Activated CD8-positive, alpha-beta T cell treated with anti-CD3 and anti-CD28 coated beads for 36 hours (primary cell): Measurements from ENCODE around the gene MMP10. TPM values are rescaled to one million over a fixed set of nuclear protein-coding genes. Genes with fewer than 3 reads are reported as not detected.
"Not testable (repeated sequence)": the region's sequence is repeated elsewhere in the genome, so short reads cannot be mapped to it uniquely, and the experiment has no call there.

ENCODE experiments used
- ATAC-seq: fragments of 200-7000 bp; cut with Tn5 transposase; one replicate; pipeline ENCODE4 v1.10.0; 2021; ENCODE audit warnings: mild to moderate bottlenecking, moderate library complexity
- CTCF ChIA-PET: fragments of 350-600 bp; sonication (Branson Sonifier 250); formaldehyde crosslinking; loops from one replicate; lab custom pipeline; 2021; ENCODE audit warnings: antibody characterized with exemption; lab: Charles Lee
- POLR2A ChIA-PET: fragments of 350-600 bp; sonication (Branson Sonifier 250); formaldehyde crosslinking; loops from one replicate; lab custom pipeline; 2021; ENCODE audit warnings: antibody characterized with exemption; lab: Charles Lee
- DNase-seq: peaks from one replicate; pipeline ENCODE4 v3.0.0-alpha.2; 2020
- H3K27ac Mint-ChIP-seq: one replicate; pipeline ENCODE4 v1.8.0; 2021; ENCODE audit warnings: mild to moderate bottlenecking, mixed read lengths
- H3K27me3 Mint-ChIP-seq: one replicate; pipeline ENCODE4 v1.8.0; 2021; ENCODE audit warnings: mixed read lengths
- H3K36me3 Mint-ChIP-seq: one replicate; pipeline ENCODE4 v1.8.0; 2021; ENCODE audit warnings: low read depth, mixed read lengths
- H3K4me1 Mint-ChIP-seq: one replicate; pipeline ENCODE4 v1.8.0; 2021; ENCODE audit warnings: low read depth, mixed read lengths
- H3K4me3 Mint-ChIP-seq: one replicate; pipeline ENCODE4 v1.8.0; 2021; ENCODE audit warnings: mild to moderate bottlenecking, moderate library complexity, mixed read lengths
- H3K9me3 Mint-ChIP-seq: one replicate; pipeline ENCODE4 v1.8.0; 2021; ENCODE audit warnings: mixed read lengths
- intact Hi-C: fragments of 100-400 bp; cut with micrococcal nuclease; formaldehyde crosslinking; loops from one replicate; pipeline ENCODE4 v1.10.0; 2022
- total RNA-seq, 2 experiments: library from RNA; stranded (reverse); gene quantifications; one replicate each; pipeline ENCODE4 v1.2.3, GENCODE V29; 2021
- TF ChIP-seq, protein P1 (sequence below): fragments of 200-600 bp; IDR thresholded peaks from one replicate; pipeline ENCODE4 v1.8.0; 2022; ENCODE audit warnings: antibody characterized with exemption, mild to moderate bottlenecking

The MMP10 gene
- total RNA-seq, 2 experiments from 2014 or later: not detected

DNA sequence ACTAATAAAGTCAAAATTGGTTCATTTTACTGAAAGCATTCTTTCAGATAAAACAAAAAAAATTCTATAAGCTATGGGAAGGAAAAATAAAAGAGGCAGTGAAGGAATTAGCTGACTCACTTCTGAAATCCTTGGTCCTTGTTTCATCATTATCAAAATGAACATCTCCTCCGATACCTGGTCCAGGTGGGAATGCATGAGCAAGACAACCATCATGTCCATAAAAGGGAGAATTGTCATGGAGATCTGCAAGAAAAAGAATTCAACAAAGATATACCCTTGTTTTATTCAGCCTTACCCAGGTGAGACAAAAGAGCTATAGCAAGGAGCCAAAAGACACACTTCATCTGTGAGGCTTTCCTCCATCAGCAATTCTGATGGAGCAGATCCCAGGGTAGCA, 27.2 kb downstream of the MMP10 start:
- Mint-ChIP-seq H3K36me3 (no peaks in the 10 kb centered on the region), H3K27me3 (peaks cover 14% of the 10 kb centered on the region), H3K27ac (no peak overlapping the region), H3K4me3 (no peak overlapping the region), H3K4me1 (no peaks in the 10 kb centered on the region), H3K9me3 (peaks cover 3% of the 10 kb centered on the region)
- ATAC-seq (no peak), DNase-seq (no peak)
- intact Hi-C loops: no loop called here
- CTCF ChIA-PET: interaction anchor here (0.7 kb wide), 1 partner anchor 188 kb away, joined by 3 read pairs; no protein-coding TSS in a partner anchor
- TF ChIP-seq, protein P1, sequence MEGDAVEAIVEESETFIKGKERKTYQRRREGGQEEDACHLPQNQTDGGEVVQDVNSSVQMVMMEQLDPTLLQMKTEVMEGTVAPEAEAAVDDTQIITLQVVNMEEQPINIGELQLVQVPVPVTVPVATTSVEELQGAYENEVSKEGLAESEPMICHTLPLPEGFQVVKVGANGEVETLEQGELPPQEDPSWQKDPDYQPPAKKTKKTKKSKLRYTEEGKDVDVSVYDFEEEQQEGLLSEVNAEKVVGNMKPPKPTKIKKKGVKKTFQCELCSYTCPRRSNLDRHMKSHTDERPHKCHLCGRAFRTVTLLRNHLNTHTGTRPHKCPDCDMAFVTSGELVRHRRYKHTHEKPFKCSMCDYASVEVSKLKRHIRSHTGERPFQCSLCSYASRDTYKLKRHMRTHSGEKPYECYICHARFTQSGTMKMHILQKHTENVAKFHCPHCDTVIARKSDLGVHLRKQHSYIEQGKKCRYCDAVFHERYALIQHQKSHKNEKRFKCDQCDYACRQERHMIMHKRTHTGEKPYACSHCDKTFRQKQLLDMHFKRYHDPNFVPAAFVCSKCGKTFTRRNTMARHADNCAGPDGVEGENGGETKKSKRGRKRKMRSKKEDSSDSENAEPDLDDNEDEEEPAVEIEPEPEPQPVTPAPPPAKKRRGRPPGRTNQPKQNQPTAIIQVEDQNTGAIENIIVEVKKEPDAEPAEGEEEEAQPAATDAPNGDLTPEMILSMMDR: no peak
- POLR2A ChIA-PET: no interaction called here

DNA sequence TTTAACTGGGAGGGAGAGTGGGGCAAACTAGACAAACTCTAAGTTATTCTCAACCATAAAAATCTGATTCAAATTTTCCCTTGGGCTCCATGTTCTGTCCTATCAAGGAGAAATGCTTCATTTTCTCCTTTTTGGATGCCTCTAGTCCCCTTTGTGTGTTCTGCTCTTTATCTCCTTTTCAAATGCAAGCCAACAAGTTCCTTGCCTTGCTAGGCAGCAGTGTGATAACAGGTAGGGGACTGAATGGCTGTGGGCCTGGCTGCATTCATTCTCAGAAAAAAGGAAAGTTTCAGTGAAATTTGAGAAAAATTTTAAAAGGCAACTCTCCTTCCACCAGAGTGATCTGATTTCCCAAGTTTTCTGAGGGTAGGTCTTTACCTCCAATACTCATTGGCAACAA, 28.8 kb downstream of the MMP10 start:
- ATAC-seq (no peak), DNase-seq (no peak)
- intact Hi-C loops: no loop called here
- H3K9me3 Mint-ChIP-seq: peaks cover 7% of the 10 kb centered on the region
- no peak overlapping the region for H3K4me3 Mint-ChIP-seq
- no peaks in the 10 kb centered on the region for H3K36me3 Mint-ChIP-seq
- no peak overlapping the region for H3K27ac Mint-ChIP-seq
- POLR2A ChIA-PET: no interaction called here
- no peaks in the 10 kb centered on the region for H3K4me1 Mint-ChIP-seq
- peaks cover 14% of the 10 kb centered on the region for H3K27me3 Mint-ChIP-seq
- TF ChIP-seq, protein P1: no peak
- CTCF ChIA-PET: no interaction called here

DNA sequence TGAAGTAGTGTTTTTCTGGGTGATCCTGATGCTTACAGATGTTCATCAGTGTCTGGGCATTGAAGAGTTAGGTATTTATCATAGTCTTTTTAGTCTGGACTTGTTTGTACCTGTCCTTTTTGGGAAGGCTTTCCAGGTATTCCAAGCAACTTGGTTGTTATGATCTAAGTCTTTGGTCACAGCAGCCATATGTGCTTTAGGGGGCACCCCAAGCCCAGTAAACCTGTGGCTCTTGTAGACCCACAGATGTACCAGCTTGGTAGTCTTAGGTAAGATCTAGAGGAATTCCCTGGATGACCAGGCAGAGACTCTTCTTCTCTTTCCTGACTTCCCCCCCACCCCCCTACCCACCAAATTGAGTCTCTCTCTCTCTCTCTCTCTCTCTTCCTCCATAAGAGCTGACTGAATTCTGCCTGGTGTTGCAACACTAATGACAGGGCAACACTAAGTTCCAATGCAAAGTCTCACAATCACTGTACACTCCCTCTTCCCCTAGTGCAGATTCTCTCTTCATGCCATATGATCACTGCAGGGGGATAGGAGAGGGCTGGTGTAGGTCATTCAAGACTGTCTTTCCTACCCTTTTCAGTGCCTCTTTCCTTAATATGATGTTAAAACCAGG, 31.2 kb downstream of the MMP10 start:
- ATAC-seq (no peak), DNase-seq (no peak)
- H3K9me3 Mint-ChIP-seq: peaks cover 7% of the 10 kb centered on the region
- POLR2A ChIA-PET: no interaction called here
- peaks cover 6% of the 10 kb centered on the region for H3K27me3 Mint-ChIP-seq
- H3K4me3 Mint-ChIP-seq: no peak overlapping the region
- intact Hi-C loops: no loop called here
- H3K36me3 Mint-ChIP-seq: no peaks in the 10 kb centered on the region
- no peaks in the 10 kb centered on the region for H3K4me1 Mint-ChIP-seq
- TF ChIP-seq, protein P1: no peak
- no peak overlapping the region for H3K27ac Mint-ChIP-seq
- CTCF ChIA-PET: no interaction called here

DNA sequence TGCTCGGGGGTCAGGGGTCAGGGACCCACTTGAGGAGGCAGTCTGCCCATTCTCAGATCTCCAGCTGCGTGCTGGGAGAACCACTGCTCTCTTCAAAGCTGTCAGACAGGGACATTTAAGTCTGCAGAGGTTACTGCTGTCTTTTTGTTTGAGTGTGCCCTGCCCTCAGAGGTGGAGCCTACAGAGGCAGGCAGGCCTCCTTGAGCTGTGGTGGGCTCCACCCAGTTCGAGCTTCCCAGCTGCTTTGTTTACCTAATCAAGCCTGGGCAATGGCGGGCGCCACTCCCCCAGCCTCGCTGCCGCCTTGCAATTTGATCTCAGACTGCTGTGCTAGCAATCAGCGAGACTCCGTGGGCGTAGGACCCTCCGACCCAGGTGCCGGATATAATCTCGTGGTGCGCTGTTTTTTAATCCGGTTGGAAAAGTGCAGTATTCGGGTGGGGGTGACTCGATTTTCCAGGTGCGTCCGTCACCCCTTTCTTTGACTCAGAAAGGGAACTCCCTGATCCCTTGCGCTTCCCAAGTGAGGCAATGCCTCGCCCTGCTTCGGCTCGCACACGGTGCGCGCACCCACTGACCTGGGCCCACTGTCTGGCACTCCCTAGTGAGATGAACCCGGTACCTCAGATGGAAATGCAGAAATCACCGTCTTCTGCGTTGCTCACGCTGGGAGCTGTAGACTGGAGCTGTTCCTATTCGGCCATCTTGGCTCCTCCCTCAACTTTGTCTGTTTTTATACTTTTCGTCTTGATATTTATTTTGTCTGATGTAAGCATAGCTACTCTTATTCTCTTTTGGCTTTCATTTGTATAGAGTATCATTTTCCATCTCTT, 33.5 kb downstream of the MMP10 start:
- H3K27ac Mint-ChIP-seq, CTCF ChIA-PET, H3K36me3 Mint-ChIP-seq, DNase-seq, H3K4me3 Mint-ChIP-seq, ATAC-seq, H3K4me1 Mint-ChIP-seq, H3K27me3 Mint-ChIP-seq, POLR2A ChIA-PET, H3K9me3 Mint-ChIP-seq, intact Hi-C loops: not testable (repeated sequence)

DNA sequence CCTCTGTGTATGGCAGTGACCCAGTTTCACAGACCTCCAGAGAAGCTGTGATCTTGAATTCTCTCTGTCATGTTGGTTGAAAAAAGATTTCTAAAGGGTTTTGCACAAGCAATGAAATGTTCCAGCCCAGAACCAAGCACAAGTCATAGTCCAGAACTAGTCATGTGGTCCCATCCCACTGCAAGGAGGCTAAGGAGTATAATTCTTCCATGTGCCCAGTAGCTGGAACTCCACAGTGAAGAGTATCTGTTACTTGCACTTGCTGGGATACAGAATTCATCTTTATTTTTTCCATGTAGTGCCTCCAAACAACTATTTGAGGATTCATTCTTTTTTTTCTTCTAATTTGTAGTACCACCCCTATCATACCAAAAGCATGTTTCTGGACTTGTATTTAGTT, 45.8 kb downstream of the MMP10 start:
- no peak overlapping the region for H3K4me3 Mint-ChIP-seq
- intact Hi-C loops: loop anchor here (5.0 kb wide), 1 partner anchor 208 kb away; no protein-coding TSS in a partner anchor
- no peaks in the 10 kb centered on the region for H3K4me1 Mint-ChIP-seq
- no peaks in the 10 kb centered on the region for H3K9me3 Mint-ChIP-seq
- peaks cover 23% of the 10 kb centered on the region for H3K27me3 Mint-ChIP-seq
- ChIA-PET POLR2A (no interaction called here), CTCF (interaction anchor here (1.1 to 1.9 kb wide), 7 partner anchors 26 to 206 kb away, joined by 3 to 15 read pairs (median 4); partner anchors contain the start of gene MMP27)
- TF ChIP-seq, protein P1: no peak
- H3K27ac Mint-ChIP-seq: no peak overlapping the region
- no peaks in the 10 kb centered on the region for H3K36me3 Mint-ChIP-seq
- DNase-seq (no peak), ATAC-seq (no peak)
